GM19240 (cell line): ENCODE data around the gene CDK11B.
A peak's percentile ranks its signal among the peaks of the same experiment; 100 is the strongest.

ENCODE experiments used
- DNase-seq: peaks from one replicate; pipeline ENCODE4 v3.0.0; 2011; ENCODE audit warnings: low spot score; ENCODE audit not compliant: insufficient read length

The CDK11B gene

DNA sequence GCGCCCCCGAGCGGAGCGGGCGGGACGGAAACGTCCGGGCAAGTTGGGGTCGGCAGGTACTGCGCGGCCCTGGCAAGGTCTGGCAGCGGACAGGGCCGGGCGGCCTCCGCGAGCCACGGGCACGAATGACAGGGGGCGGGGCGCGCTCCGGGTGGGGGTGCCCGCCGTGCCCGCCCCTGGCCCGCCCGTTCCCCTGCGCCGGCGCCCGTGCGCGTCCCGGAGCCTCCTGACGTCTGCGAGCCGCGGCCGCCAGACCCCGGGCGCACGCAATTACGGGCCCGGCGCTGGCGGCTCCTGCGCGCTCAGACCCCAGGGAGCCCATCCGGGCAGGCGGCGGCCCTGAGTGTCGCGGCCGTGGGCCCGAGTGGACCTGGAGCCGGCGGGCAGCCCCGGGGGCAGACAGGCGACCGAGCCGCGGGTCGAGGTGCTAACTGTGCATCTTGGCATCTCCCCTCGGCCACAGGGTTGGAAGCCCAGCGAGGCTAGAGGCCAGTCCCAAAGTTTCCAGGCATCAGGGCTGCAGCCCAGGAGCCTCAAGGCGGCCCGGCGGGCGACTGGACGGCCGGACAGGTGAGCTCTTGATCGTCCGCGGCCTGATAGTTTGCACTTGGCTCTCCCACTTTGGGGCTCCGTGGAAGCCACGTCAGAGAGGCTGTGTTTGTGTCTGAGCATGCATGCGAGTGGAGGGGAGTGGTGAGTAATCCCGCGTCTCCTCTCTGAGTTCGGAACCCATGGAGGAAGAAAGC is 42.6 kb downstream of the CDK11B start:
- DNase-seq = no peak

DNA sequence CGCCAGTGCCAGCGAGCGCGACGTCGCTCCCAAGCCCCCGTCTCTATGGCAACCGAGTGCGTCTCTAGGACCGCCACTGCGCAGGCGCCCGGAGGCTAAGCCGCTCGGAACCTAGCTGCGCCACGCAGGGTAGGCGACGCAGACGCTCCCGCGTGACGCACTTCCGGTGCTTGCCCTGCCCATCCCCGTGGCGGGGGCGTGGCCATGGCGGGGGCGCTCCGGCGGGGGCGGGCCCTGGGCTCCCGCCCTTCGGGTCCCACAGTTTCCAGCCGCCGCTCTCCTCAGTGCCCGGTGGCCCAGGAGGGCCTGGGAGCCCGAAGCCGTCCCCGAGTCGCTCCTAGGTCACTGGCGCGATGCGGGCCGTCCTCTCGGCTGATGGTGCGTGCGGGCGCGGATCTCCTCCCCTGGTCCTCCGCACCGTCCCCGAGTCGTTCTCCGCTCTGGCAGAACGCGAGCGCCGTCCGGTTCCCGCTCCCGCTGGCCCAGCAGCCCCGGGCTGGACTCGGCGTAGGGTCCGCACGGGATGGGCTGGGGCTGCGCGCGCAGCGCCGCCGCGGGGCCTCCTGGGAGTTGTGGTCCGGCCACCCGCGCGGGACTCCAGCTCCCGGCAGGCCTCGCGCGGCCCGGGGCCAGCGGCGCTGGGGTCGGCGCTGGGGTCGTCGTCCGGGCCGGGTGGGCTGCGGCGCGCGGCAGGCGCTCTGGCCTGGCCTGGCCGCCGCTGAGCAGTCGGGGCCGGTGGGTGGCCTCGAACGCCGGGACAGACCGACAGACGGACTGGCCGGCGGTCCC is 43.4 kb downstream of the CDK11B start, which contains the start of gene MIB2:
MIB2 (plus strand) TSS at position 245 of the 789 bp plus-strand sequence. CDS start 7,953 bp downstream, outside the sequence.
- peak; percentile 100 for DNase-seq

DNA sequence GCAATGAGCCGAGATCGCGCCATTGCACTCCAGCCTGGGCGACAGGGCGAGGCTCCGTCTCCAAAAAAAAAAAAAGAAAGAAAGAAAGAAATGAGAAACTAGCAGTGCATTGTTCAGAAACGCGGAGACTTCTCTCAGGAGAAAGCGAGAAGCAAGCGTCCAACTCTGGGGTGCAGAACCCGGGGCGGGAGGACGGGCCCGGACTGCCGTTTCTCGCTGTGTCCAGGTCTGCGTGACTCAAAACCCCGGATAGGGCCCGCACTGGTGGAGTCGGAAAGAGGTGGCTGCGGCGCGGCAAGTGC is 43.9 kb downstream of the CDK11B start:
- DNase-seq = no peak

DNA sequence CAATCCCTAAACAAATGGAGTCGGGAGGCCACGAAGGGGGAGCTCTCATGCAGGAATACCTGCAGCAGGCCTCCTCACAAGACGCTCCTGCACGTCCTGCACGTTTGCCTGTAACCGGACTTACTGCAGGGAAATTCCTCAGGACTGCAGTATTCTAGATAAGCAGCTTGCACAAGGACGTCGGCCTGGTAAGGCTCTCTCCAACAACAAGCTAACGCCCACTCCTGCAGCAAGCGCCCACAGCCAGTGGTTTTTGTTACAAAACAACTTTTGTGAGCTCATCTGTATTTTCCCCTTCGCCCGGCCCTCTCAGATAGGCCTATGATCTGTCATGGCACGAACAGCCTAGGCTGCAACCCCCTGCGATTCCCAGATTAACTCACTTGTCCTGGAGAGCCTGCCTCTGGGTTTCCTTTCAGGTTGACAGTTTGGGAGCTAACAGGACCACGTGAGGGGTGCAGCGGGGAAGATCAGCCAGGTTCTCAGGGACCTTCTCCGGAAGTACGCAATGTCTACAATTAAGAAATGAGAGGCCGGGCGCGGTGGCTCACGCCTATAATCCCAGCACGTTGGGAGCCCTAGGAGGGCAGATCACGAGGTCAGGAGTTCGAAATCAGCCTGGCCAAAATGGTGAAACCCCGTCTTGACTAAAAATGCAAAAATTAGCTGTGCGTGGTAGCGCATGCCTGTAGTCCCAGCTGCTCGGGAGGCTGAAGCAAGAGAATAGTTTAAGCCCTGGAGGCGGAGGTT is 44.4 kb downstream of the CDK11B start:
- no peak for DNase-seq

DNA sequence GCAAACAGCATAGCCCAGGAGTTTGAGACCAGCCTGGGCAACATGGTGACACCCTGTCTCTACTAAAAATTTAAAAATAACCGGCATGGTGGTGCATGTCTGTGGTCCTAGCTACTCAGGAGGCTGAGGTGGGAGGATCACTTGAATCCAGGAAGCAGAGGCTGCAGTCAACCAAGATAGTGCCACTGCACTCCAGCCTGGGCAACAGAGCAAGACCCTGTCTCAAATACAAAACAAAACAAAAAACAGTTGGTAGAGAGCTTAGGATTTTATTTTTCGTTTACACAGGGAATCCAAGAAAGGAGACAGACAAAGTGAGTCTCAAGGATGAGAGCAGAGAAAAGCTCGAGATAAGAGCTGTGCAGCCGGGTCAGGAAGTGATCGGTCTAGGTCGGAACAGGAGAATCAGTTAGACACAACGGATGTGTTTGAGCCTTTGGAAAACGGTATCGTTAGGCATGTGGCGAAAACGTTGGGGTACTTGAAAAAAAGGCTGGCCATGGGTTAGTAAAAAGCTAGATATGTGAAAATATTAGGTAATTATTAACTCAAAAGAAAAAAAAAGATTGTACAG is 45.2 kb downstream of the CDK11B start:
- DNase-seq = no peak

DNA sequence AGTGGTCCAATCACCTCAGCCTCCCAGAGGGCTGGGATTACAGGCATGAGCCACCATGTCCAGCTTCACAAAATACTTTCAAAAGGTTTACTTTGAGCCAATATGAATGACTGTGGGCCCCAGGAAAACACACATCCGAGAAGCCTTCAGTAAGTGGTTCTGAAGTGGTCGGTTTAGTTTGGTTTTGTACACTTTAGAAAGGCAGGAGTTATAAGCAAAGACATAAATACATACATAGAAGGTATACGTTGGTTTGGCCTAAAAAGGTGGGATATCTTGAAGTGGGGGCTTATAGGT is 46.8 kb downstream of the CDK11B start:
- no peak for DNase-seq

DNA sequence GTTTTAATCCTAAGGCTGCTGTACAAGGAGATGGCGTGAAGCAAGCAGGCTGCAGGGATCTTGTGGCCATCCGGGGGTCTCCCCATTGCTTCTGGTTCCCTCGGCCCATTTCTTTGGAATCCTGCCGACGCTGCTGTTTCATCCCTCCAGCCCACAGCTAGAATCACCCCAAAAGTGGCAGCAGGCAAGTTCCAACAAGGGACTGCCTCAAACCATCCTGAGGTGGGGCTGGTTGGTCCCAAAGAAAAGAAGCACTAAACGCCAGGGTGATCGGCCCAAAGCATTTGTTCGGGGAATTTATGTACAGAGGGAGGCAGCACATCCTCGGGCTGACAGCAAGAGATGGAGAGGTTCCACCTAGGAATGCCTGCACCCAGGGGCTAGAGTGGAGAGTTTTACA is 48.0 kb downstream of the CDK11B start:
- no peak for DNase-seq

DNA sequence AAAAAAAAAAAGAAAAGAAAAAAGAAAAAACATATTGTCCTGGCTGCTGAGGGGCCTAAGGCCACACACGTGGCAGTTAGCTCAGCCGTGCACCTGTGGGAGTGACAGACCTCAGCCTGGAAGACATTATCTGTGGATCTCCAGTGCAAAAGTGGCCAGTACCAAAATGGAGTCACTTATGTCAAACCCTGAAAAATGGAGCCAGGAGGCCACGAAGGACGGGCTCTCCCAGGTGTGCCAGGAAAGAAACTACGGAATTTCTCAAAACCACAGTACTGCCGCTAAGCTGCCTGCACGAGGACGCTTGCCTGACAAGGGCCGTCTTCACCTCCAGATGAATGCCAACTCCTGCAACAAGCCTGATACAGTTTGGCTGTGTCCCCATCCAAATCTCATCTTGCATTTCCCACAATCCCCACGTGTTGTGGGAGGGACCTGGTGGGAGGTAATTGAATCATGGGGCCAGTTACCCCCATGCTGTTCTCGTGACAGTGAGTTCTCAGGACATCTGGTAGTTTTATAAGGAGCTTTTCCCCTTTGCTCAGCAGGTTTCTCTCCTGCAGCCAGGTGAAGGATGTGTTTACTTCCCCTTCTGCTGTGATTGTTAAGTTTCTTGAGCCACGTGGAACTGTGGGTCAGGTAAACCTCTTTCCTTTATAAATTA is 48.9 kb downstream of the CDK11B start:
- DNase-seq = no peak

DNA sequence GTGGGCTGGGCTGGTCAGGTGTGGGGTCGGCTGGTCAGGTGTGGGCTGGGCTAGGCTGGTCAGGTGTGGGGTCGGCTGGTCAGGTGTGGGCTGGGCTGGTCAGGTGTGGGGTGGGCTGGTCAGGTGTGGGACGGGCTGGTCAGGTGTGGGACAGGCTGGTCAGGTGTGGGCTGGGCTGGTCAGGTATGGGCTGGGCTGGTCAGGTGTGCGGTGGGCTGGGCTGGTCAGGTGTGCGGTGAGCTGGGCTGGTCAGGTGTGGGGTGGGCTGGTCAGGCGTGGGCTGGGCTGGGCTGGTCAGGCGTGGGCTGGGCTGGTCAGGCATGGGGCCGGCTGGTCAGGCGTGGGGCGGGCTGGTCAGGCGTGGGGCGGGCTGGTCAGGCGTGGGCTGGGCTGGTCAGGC is 52.6 kb downstream of the CDK11B start:
- no peak for DNase-seq

DNA sequence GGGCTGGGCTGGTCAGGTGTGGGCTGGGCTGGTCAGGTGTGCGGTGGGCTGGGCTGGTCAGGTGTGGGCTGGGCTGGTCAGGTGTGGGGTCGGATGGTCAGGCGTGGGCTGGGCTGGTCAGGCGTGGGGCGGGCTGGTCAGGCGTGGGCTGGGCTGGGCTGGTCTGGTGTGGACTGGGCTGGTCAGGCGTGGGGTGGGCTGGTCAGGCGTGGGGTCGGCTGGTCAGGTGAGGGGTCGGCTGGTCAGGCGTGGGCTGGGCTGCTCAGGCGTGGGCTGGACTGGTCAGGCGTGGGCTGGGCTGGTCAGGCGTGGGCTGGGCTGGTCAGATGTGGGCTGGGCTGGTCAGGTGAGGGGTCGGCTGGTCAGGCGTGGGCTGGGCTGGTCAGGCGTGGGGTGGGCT is 53.1 kb downstream of the CDK11B start:
- DNase-seq = no peak

DNA sequence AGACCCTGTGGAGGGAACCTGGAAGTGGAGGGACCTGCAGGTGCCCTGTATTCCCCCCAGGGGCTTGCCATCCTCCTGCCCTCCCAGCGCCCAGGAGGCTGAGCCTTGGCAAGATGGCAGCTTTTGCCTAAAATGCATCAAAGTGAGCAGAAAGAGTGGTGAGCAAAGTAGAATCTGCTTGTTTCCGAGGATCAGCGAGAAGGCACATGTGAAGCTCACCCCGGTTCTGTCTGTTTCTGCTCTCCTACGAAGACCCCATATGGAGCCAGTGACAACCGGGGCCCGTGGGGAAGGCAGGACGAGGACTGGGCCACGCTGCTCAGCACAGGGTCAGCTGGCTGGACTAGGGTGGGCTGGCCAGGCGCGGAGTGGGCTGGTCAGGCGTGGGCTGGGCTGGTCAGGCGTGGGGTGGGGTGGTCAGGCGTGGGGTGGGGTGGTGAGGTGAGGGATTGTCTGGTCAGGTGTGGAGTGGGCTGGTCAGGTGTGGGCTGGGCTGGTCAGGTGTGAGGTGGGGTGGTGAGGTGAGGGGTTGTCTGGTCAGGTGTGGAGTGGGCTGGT is 53.7 kb downstream of the CDK11B start:
- DNase-seq = no peak

DNA sequence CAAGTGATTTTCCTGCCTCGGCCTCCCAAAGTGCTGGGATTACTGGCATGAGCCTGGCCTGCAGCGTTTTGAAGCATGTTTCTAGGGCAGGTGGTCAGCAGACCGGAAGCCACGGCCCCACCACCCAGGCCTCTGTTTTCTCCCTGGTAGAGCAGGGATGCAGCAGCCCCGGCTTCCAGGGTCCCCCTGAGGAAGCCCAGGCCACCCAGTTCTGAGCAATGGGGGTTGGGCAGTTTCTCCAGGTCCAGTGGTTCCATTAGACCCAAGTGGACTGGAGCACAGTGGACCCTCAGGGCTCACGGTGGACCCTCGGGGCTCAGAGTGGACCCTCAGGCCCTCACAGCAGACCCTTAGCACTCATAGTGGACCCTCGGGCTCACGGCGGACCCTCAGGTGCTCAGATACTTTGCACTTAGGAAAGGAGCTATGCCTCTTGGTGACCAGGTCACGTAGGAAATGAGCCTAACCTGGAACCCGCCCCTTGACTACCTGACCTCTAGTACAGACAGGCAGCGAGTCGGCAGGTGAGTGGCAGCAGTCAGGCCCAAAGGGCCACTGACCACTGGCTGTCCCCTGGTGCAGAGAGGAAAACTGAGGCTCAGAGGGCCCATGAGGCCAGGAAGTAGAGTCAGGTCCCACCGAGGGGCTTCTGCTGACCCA is 54.3 kb downstream of the CDK11B start:
- no peak for DNase-seq

DNA sequence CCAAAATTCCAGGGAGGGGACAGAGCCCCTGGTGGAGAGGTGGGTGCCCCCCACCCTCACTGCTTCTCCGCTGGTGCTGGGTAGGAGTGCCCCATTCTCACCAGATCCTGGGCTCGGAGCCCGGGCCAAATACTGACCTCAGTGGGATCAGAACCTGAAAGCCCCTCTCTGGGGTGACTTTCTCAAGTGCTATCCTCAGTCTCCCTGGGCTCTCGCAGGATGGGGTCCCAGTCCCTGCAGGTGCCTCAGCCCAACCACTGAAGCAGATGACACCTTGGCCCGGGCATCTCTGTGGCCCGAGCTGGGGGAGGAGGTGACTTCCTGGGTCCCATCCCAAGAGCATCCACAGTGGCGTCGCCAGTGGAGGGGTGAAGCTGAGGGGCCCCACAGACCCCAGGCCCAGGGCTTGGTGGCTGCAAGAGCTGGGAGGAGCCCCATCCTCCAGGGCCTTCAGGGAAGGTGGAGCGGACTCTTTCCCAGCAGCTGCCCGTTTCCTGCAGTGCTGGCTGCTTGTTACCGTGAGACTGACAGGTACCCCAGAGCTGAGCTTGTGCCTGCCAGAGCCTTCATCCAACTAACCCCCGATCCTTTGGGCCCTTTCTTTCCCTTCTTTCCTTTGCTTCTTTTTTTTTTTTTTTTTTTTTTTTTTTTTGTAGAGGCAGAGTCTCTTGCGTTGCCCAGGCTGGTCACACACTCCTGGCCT is 55.0 kb downstream of the CDK11B start:
- DNase-seq = no peak

DNA sequence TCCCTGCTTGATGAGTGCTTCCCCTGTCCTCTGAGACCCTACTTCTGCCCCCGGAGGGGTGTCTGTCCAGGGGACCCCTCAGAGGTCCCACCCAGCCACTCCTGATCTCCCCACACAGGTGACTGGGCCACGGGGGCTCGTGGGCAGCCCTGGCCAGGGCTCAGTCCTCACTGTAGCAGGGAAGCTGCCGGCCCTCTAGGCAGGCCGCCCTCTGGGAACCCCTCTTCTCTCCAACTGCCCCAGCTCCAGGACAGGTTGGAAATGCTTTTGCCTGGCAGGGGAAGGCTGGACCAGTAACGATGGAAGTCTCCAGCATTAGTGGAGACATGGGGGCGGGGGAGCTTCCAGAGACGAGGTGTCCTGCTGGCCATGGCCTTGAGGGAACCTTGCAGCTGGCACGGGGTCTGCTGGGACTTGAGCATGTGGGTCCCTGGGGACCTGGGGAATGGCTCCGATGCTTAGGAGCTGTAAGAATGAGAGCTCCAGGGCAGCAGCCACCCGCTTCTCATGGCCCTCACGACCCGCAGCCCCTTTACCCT is 55.8 kb downstream of the CDK11B start:
- no peak for DNase-seq

DNA sequence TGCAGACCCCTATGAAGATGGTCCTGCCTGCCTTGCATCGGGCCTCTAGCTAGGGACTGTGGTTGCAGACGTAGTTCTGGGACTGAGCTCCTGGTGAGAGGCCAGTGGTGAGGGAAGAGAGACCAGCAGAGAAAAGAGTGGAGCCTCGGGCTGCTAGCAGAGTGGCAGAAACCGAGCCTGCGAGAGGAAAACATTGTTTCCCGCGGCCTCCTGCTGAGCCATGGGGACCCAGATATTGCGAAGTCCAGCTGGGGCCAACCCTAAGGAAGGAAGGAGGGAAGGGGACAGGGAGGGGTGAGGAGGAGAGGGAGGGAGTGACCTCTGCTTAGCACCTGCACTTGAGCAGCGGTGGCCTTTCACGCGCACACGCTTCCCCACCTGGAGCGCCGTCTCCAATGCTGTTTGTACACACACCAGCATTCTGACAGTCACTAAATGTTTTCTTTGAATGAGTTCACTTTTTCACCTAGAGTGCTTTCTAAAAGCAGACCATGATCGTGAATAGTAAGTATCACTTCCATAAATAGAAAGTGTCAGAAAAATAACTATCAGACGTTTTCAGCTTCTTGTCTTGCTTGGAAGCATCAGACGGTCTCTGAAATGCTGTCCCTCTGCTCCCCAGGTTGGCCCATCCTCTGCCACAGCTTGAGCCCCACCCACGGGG is 56.4 kb downstream of the CDK11B start:
- DNase-seq = peak; percentile 66

DNA sequence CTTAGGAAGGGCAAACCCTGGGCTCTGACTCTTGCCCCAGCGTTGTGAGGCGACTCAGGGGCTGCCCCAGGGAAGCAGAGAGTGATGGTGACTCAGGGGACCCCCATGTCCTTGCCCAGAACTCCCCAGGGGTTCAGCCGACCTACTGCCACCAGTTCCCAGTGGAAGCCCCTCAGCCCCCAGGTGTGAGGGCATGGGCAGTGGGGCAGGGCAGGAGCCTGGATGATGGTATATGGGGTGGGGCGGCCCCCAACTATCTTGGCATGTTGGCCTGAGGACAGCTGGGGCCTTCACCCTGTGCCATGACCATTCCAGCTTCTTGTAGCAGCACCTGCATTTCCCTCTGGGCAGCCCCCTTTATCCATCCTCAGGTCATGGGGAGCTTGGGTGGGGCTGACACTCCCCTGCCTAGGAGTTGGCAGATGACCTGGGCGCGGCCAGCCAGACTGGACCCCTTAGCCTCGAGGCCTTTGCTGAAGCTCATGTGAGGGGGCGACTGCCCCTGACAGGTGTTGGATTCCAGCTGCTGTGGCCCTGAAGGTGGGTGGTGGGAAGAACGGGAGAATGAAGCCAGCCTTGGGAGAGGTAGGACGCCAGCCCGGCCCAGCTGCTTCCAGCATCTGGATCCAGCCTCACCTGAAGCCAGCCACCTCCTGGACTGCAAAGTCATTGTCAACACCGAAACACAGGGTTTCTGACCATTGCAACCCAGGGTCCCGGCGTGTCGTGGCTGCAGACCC is 57.1 kb downstream of the CDK11B start:
- no peak for DNase-seq

DNA sequence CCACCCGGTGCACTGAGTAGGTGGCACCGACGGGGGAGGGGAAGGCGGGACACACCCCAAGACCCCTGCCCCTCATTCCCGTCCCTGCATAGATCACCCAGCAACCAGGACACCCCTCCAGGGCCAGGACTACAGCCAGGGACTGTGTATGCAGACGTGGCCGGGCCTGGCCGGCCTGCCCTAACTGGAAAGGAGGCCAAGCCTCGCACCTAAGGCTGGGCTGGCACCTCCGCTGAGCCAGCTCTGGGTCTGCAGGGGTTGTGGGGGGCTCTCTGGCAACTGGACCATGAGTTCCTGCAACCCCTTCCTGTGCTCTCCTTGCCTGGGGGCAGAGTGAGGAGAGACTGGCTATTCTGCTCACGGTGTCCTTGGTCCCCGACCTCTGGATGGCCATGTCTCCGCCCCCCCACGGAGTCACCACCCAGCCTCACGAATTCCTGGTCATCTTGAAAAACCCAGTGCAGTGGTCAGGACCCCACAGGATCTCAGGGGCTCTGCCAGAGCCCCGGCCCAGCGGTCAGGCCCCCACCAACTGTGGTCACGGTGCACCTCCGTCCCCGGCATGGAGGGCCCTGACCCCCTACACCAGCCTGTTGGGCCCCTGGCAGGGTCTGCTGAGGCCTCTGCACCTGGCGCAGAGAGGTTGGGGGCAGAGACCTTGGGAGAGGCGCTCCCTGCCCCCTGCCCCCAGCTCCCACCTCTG is 57.8 kb downstream of the CDK11B start:
- no peak for DNase-seq
